WTC11 (cell line): Measurements from ENCODE around the gene IRS2. TPM values are rescaled to one million over a fixed set of nuclear protein-coding genes. Genes with fewer than 3 reads are reported as not detected.

Experiments
- ATF2 ChIP-seq: sonication (generic); formaldehyde crosslinking; IDR thresholded peaks from 2 replicates; pipeline ENCODE4 v1.8.1; 2022; ENCODE audit warnings: low read depth, missing genetic modification reagents, borderline replicate concordance
- E2F4 ChIP-seq: sonication (generic); formaldehyde crosslinking; IDR thresholded peaks from 2 replicates; pipeline ENCODE4 v1.8.1; 2022; ENCODE audit warnings: low read depth, mild to moderate bottlenecking, moderate library complexity, missing genetic modification reagents, borderline replicate concordance
- ELF4 ChIP-seq: sonication (generic); formaldehyde crosslinking; IDR thresholded peaks from 2 replicates; pipeline ENCODE4 v1.8.1; 2022; ENCODE audit warnings: low read depth, mild to moderate bottlenecking, moderate library complexity, missing genetic modification reagents
- ESRRA ChIP-seq: sonication (generic); formaldehyde crosslinking; IDR thresholded peaks from 2 replicates; pipeline ENCODE4 v1.8.1; 2022; ENCODE audit warnings: mild to moderate bottlenecking, missing genetic modification reagents, borderline replicate concordance
- ETV6 ChIP-seq: sonication (generic); formaldehyde crosslinking; IDR thresholded peaks from 2 replicates; pipeline ENCODE4 v1.8.1; 2022; ENCODE audit warnings: mild to moderate bottlenecking, missing genetic modification reagents
- FOXK1 ChIP-seq: sonication (generic); formaldehyde crosslinking; IDR thresholded peaks from 2 replicates; pipeline ENCODE4 v1.8.0; 2022; ENCODE audit warnings: mild to moderate bottlenecking, moderate library complexity, missing genetic modification reagents
- FOXP1 ChIP-seq: sonication (generic); formaldehyde crosslinking; IDR thresholded peaks from 2 replicates; pipeline ENCODE4 v1.8.0; 2022; ENCODE audit warnings: missing genetic modification reagents, mild to moderate bottlenecking, moderate library complexity, borderline replicate concordance
- FOXP4 ChIP-seq: sonication (generic); formaldehyde crosslinking; IDR thresholded peaks from 2 replicates; pipeline ENCODE4 v1.8.0; 2022; ENCODE audit warnings: mild to moderate bottlenecking, missing genetic modification reagents
- HMGXB4 ChIP-seq: sonication (generic); formaldehyde crosslinking; IDR thresholded peaks from 2 replicates; pipeline ENCODE4 v1.8.1; 2023; ENCODE audit warnings: mild to moderate bottlenecking, moderate library complexity, missing genetic modification reagents
- IRF1 ChIP-seq: sonication (generic); formaldehyde crosslinking; IDR thresholded peaks from 2 replicates; pipeline ENCODE4 v1.8.0; 2023; ENCODE audit warnings: missing genetic modification reagents
- JUN ChIP-seq: sonication (generic); formaldehyde crosslinking; IDR thresholded peaks from 2 replicates; pipeline ENCODE4 v1.8.0; 2023; ENCODE audit warnings: mild to moderate bottlenecking, missing genetic modification reagents
- MAX ChIP-seq: sonication (generic); formaldehyde crosslinking; IDR thresholded peaks from 2 replicates; pipeline ENCODE4 v1.8.0; 2022; ENCODE audit warnings: mild to moderate bottlenecking, missing genetic modification reagents
- MYBL2 ChIP-seq: sonication (generic); formaldehyde crosslinking; IDR thresholded peaks from 2 replicates; pipeline ENCODE4 v1.8.1; 2023; ENCODE audit warnings: mild to moderate bottlenecking, moderate library complexity, missing genetic modification reagents
- OVOL2 ChIP-seq: fragments of 250-450 bp; sonication (Bioruptor Pico); IDR thresholded peaks from 2 replicates; pipeline ENCODE4 v1.9.0; 2021; ENCODE audit warnings: mild to moderate bottlenecking, borderline replicate concordance
- SOX15 ChIP-seq: fragments of 250-450 bp; sonication (Bioruptor Pico); IDR thresholded peaks from 2 replicates; pipeline ENCODE4 v1.9.0; 2021; ENCODE audit warnings: mild to moderate bottlenecking
- TEAD1 ChIP-seq: sonication (generic); formaldehyde crosslinking; IDR thresholded peaks from 2 replicates; pipeline ENCODE4 v1.8.0; 2022; ENCODE audit warnings: mild to moderate bottlenecking, missing genetic modification reagents
- TEAD4 ChIP-seq: sonication (generic); formaldehyde crosslinking; IDR thresholded peaks from 2 replicates; pipeline ENCODE4 v1.8.0; 2022; ENCODE audit warnings: mild to moderate bottlenecking, missing genetic modification reagents
- ZNF121 ChIP-seq: sonication (generic); formaldehyde crosslinking; IDR thresholded peaks from 2 replicates; pipeline ENCODE4 v1.8.0; 2023; ENCODE audit warnings: missing genetic modification reagents
- ZNF263 ChIP-seq: sonication (generic); formaldehyde crosslinking; IDR thresholded peaks from 2 replicates; pipeline ENCODE4 v1.8.1; 2022; ENCODE audit warnings: low read depth, mild to moderate bottlenecking, moderate library complexity, missing genetic modification reagents
- ZNF423 ChIP-seq: fragments of 250-450 bp; sonication (Bioruptor Pico); IDR thresholded peaks from 2 replicates; pipeline ENCODE4 v2.1.2; 2022; ENCODE audit warnings: mild to moderate bottlenecking, moderate library complexity
- total RNA-seq: library from RNA; stranded (reverse); gene quantifications from 3 replicates; pipeline ENCODE4 v1.2.3, GENCODE V29; 2021

IRS2 gene
- total RNA-seq, 1 experiment from 2014 or later: 20.5 TPM

GRCh38 chr13:109785141-109785891 lies 1.1 kb downstream of the IRS2 start (continued):
- TF ChIP-seq ATF2 (no peak), IRF1 (CRISPR knock-in tag) (no peak), FOXK1 (CRISPR knock-in tag) (peak; percentile 45; the same call in 1 of the 2 replicates), E2F4 (CRISPR knock-in tag) (0 out of 2 replicates have a peak, but pooled peaks have one; percentile 35), ELF4 (CRISPR knock-in tag) (no peak), FOXP1 (CRISPR knock-in tag) (no peak; the same call in 1 of the 2 replicates), ETV6 (CRISPR knock-in tag) (no peak), MAX (peak; percentile 45; the same call in 1 of the 2 replicates), TEAD1 (CRISPR knock-in tag) (0 out of 2 replicates have a peak, but pooled peaks have one; percentile 33), TEAD4 (CRISPR knock-in tag) (no peak; the same call in 1 of the 2 replicates), OVOL2 (CRISPR knock-in tag) (no peak), JUN (CRISPR knock-in tag) (no peak), FOXP4 (CRISPR knock-in tag) (no peak; the same call in 1 of the 2 replicates), ESRRA (CRISPR knock-in tag) (no peak; the same call in 1 of the 2 replicates), MYBL2 (no peak), ZNF423 (CRISPR knock-in tag) (no peak), HMGXB4 (CRISPR knock-in tag) (0 out of 2 replicates have a peak, but pooled peaks have one; percentile 48), ZNF121 (CRISPR knock-in tag) (0 out of 2 replicates have a peak, but pooled peaks have one; percentile 9), SOX15 (CRISPR knock-in tag) (no peak), ZNF263 (CRISPR knock-in tag) (no peak)
